Right atrium auricular region (tissue), 2 donors: ENCODE data around the gene KIF16B. TPM values are rescaled to one million over a fixed set of nuclear protein-coding genes. Genes with fewer than 3 reads are reported as not detected.

Experiments
- DNase-seq: peaks from one replicate; pipeline ENCODE4 v3.0.0-alpha.2; 2019; ENCODE audit warnings: low spot score
- H3K27ac ChIP-seq, 2 donors: fragments of 200-600 bp; sonication (generic); 1 replicate in 1 of 2; 2 replicates in 1 of 2; pipeline ENCODE4 v1.5.1; 2016 to 2019
- H3K27me3 ChIP-seq, 2 donors: fragments of 200-600 bp; sonication (generic); one replicate each; pipeline versions ENCODE4 v1.5.1 to v1.6.0; 2017 to 2019
- H3K36me3 ChIP-seq: fragments of 200-600 bp; sonication (generic); one replicate; pipeline ENCODE4 v1.5.1; 2016
- H3K4me1 ChIP-seq, 2 donors: fragments of 200-600 bp; sonication (generic); one replicate each; pipeline versions ENCODE4 v1.5.1 to v1.6.0; 2017 to 2019
- H3K4me3 ChIP-seq, 2 donors: fragments of 200-600 bp; sonication (generic); 1 replicate in 1 of 2; 2 replicates in 1 of 2; pipeline ENCODE4 v1.5.1; 2017 to 2019; ENCODE audit warnings: mild to moderate bottlenecking in 1 of 2, moderate library complexity in 1 of 2
- H3K9me3 ChIP-seq, 2 donors: fragments of 200-600 bp; sonication (generic); one replicate each; pipeline ENCODE4 v1.5.1; 2019
- total RNA-seq, 2 donors: library from RNA; depleted of rRNA; stranded (reverse); fragments of >200 nt; gene quantifications; one replicate each; pipeline ENCODE4 v1.1.0, GENCODE V29; 2016
- TF ChIP-seq, protein P1 (sequence below), 2 donors: fragments of 200-600 bp; sonication (generic); IDR thresholded peaks; one replicate each; pipeline ENCODE4 v1.5.1; 2019; ENCODE audit warnings: antibody characterized with exemption in 2 of 2

Gene KIF16B
- total RNA-seq, 2 donors from 2014 or later, result 11.2 to 23.0 TPM

DNA sequence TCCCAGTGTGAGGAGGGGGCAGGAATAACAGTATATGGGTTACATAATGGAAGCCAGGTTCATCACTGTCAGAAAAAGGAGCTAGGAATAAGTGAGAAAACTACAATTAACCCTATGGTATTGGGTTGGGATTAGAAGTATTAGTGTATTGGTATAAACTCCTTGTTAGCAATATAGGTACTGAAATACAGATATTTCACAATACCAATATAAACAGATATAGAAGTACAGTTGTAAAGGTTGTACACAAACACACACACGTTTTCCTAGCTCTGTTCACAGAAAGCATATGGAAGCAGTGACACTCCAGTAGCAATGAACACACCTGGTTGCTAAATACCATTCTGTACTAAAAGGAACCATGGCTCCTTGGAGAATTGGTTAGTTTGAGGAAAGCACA is 148.5 kb downstream of the KIF16B start:
- Histone ChIP-seq H3K4me3 (no peak overlapping the region), H3K36me3 (peaks cover 35% of the 10 kb centered on the region), H3K4me1 (no peaks in the 10 kb centered on the region), H3K9me3 (peaks cover 0 to 11% of the 10 kb centered on the region in 2 donors), H3K27me3 (no peaks in the 10 kb centered on the region), H3K27ac (no peak overlapping the region)
- TF ChIP-seq, protein P1, sequence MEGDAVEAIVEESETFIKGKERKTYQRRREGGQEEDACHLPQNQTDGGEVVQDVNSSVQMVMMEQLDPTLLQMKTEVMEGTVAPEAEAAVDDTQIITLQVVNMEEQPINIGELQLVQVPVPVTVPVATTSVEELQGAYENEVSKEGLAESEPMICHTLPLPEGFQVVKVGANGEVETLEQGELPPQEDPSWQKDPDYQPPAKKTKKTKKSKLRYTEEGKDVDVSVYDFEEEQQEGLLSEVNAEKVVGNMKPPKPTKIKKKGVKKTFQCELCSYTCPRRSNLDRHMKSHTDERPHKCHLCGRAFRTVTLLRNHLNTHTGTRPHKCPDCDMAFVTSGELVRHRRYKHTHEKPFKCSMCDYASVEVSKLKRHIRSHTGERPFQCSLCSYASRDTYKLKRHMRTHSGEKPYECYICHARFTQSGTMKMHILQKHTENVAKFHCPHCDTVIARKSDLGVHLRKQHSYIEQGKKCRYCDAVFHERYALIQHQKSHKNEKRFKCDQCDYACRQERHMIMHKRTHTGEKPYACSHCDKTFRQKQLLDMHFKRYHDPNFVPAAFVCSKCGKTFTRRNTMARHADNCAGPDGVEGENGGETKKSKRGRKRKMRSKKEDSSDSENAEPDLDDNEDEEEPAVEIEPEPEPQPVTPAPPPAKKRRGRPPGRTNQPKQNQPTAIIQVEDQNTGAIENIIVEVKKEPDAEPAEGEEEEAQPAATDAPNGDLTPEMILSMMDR (IDR thresholded peaks at IDR 0.05), result no peak
- no peak for DNase-seq

DNA sequence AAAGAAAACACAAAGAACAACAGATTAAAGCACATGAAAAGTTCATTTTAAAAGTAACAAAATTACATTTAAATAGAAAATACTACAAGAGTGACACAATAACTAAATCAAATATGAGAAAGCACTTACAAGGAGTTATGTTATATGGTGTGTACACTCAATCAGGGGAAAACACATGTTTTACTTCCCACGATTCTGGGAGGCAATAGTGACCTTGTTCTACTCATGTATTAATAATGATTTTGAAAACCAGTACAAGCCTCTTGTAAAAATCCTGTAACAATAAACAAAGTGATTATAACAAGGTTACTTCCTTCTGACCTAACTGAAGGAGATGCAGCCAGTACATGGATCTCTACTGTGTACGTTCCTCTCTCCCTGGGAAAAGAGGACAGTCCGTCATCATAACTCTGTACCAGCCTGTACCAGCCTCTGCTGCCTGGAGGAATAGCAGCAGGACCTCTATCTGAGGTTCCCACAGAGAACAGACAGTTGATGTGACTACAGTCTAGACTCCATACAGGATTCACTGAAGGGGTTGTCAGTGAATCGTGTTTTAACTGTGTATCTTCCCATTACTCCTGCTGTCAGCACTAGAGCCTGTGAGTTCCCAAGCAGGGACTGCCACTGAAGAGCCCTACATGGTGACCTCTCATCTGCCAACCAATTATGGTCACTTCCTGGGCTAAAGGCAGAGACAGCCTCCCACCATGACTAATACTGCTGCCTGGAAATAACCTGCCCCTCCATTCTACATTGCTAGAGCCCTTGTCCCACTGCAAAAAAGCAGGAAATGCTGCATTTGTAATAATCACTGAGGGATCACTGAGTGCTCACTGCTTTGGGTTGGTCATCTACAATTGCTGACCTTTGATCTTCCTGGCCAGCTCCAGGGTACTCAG is 149.7 kb downstream of the KIF16B start:
- H3K36me3 ChIP-seq, result peaks cover 23% of the 10 kb centered on the region
- H3K4me1 ChIP-seq, result no peaks in the 10 kb centered on the region
- no peak overlapping the region for H3K4me3 ChIP-seq
- peaks cover 0 to 11% of the 10 kb centered on the region in 2 donors for H3K9me3 ChIP-seq
- no peak overlapping the region for H3K27ac ChIP-seq
- TF ChIP-seq, protein P1 (IDR thresholded peaks at IDR 0.05), result no peak
- DNase-seq, result no peak
- no peaks in the 10 kb centered on the region for H3K27me3 ChIP-seq

DNA sequence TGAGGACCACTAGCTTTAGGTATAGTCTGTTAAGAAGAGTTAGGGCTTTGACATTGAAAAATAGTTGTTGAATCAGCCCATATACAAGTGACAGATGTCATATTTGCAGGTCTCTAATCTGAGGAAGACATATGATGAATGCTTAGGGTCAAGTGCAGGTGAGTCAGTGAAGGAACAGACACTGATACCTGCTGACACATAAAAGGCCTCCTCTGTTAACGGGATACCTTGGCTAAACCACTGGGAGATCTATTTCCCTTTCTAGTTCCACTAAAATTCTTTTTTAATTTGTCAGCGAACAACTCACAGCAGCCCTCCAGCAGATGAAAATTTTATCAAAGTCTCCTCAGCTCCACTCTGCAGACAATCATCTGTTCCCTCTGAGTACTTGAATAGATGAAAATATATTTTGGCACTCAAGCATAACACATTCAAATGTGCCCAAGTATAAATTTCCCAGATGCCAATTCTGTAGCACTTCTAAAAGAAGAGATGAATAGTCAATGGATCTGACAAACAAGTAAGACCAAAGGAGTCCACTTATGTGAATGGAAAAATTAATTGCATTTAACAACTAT is 154.0 kb downstream of the KIF16B start:
- Histone ChIP-seq H3K9me3 (peaks cover 0 to 11% of the 10 kb centered on the region in 2 donors), H3K27ac (no peak overlapping the region), H3K36me3 (peaks cover 10% of the 10 kb centered on the region), H3K27me3 (no peaks in the 10 kb centered on the region), H3K4me3 (no peak overlapping the region), H3K4me1 (no peaks in the 10 kb centered on the region)
- TF ChIP-seq, protein P1 (IDR thresholded peaks at IDR 0.05), result no peak
- DNase-seq, result no peak

DNA sequence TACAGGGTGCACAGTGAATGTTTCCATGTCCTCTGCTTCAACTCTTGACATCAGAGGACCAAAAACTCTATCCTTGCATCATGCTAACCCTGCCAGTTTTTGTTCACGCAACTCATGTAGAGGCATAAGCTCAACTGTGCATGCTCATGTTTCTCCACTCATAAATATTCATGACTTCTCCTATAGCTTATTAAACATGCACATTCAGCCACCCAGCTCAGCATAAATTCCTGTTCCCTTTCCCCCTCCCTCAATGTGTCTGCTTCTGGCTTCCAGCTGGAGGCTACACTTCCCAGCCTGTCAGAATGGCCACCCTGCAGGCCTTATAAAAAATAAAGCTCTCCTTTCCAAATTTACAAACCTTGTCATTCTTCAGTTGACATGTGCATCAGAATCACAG is 154.6 kb downstream of the KIF16B start:
- no peaks in the 10 kb centered on the region for H3K27me3 ChIP-seq
- H3K9me3 ChIP-seq, result peaks cover 0 to 11% of the 10 kb centered on the region in 2 donors
- TF ChIP-seq, protein P1 (IDR thresholded peaks at IDR 0.05), result no peak
- H3K36me3 ChIP-seq, result peaks cover 3% of the 10 kb centered on the region
- H3K4me1 ChIP-seq, result no peaks in the 10 kb centered on the region
- DNase-seq, result no peak
- no peak overlapping the region for H3K4me3 ChIP-seq
- H3K27ac ChIP-seq, result no peak overlapping the region

DNA sequence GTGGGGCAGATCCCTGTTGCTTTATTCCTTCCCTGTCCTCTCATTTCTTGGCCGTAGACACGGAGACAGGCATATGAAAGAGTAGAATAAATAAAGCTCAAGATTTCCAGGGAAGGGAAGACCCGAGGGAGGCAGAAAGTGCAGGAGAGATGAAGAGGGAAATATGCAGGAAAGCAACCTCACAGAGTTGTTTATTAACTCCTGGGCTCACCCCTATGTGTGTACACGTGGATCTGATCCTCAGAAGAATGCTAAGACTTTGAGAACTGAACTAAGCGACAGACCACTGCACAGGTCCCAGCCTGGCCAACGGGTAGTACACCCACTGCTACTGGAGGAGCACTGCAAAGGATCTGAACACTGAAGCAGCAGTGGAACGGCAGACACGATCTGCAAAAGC is 156.2 kb downstream of the KIF16B start:
- Histone ChIP-seq H3K4me3 (no peak overlapping the region), H3K27me3 (no peaks in the 10 kb centered on the region), H3K4me1 (no peaks in the 10 kb centered on the region), H3K9me3 (peaks cover 0 to 5% of the 10 kb centered on the region in 2 donors), H3K27ac (no peak overlapping the region), H3K36me3 (no peaks in the 10 kb centered on the region)
- TF ChIP-seq, protein P1 (IDR thresholded peaks at IDR 0.05), result no peak
- no peak for DNase-seq
